ENCODE data around the gene DLG2. TPM values are rescaled to one million over a fixed set of nuclear protein-coding genes. Genes with fewer than 3 reads are reported as not detected.

The DLG2 gene
- total and polyA plus RNA-seq, 11 donors: 2.4 to 13.9 (median 7.1) TPM

- H3K36me3 ChIP-seq: no peaks in the 10 kb centered on the region
- intact Hi-C loops (cut with DNase I): no loop called here
- no peaks in the 10 kb centered on the region for H3K4me1 ChIP-seq
- H3K4me3 ChIP-seq: no peak overlapping the region
- TF ChIP-seq CTCF (IDR thresholded peaks at IDR 0.05): no peak
- TF ChIP-seq POLR2A (IDR thresholded peaks at IDR 0.05): no peak
- WGBS, 4 donors: 56 to 65% (median 61%) methylated on average over 5 of the region's 5 CpGs
- H3K9me3 ChIP-seq: no peaks in the 10 kb centered on the region
- no peak overlapping the region for H3K27ac ChIP-seq
- no peaks in the 10 kb centered on the region for H3K27me3 ChIP-seq
- no peak for DNase-seq
- no peak for ATAC-seq
Measured at GRCh38 chr11:84648471-84648870, 978.7 kb downstream of the DLG2 start.

GRCh38 chr11:84645988-84646694, 981.0 kb downstream of the DLG2 start:
- Histone ChIP-seq H3K4me1 (no peaks in the 10 kb centered on the region), H3K27me3 (no peaks in the 10 kb centered on the region), H3K9me3 (no peaks in the 10 kb centered on the region), H3K4me3 (no peak overlapping the region), H3K36me3 (no peaks in the 10 kb centered on the region), H3K27ac (no peak overlapping the region)
- no peak for DNase-seq
- TF ChIP-seq POLR2A (IDR thresholded peaks at IDR 0.05) (no peak), CTCF (IDR thresholded peaks at IDR 0.05) (no peak)
- no peak for ATAC-seq
- 68 to 76% (median 72%) methylated on average over 5 of the region's 5 CpGs for WGBS, 4 donors
- intact Hi-C loops (cut with DNase I): no loop called here

GRCh38 chr11:84642500-84642899, 984.6 kb downstream of the DLG2 start:
- Histone ChIP-seq H3K9me3 (no peaks in the 10 kb centered on the region), H3K4me3 (no peak overlapping the region), H3K27ac (no peak overlapping the region), H3K4me1 (no peaks in the 10 kb centered on the region), H3K36me3 (no peaks in the 10 kb centered on the region), H3K27me3 (no peaks in the 10 kb centered on the region)
- no peak for ATAC-seq
- intact Hi-C loops (cut with DNase I): no loop called here
- no peak for DNase-seq
- TF ChIP-seq POLR2A (IDR thresholded peaks at IDR 0.05): no peak
- no peak for TF ChIP-seq CTCF (IDR thresholded peaks at IDR 0.05)

- DNase-seq (no peak), ATAC-seq (no peak)
- intact Hi-C loops (cut with DNase I): no loop called here
- no peaks in the 10 kb centered on the region for H3K36me3 ChIP-seq
- no peaks in the 10 kb centered on the region for H3K4me1 ChIP-seq
- TF ChIP-seq CTCF (IDR thresholded peaks at IDR 0.05): no peak
- TF ChIP-seq POLR2A (IDR thresholded peaks at IDR 0.05): no peak
- no peak overlapping the region for H3K27ac ChIP-seq
- no peaks in the 10 kb centered on the region for H3K27me3 ChIP-seq
- 72 to 82% (median 78%) methylated on average over 2 of the region's 2 CpGs for WGBS, 4 donors
- H3K4me3 ChIP-seq: no peak overlapping the region
- H3K9me3 ChIP-seq: no peaks in the 10 kb centered on the region
Measured at GRCh38 chr11:84634309-84634708, 992.8 kb downstream of the DLG2 start.
